ENCODE measurements around the gene MSX2.
"Not testable (repeated sequence)": the region's sequence is repeated elsewhere in the genome, so short reads cannot be mapped to it uniquely, and the experiment has no call there.

The MSX2 gene

DNA sequence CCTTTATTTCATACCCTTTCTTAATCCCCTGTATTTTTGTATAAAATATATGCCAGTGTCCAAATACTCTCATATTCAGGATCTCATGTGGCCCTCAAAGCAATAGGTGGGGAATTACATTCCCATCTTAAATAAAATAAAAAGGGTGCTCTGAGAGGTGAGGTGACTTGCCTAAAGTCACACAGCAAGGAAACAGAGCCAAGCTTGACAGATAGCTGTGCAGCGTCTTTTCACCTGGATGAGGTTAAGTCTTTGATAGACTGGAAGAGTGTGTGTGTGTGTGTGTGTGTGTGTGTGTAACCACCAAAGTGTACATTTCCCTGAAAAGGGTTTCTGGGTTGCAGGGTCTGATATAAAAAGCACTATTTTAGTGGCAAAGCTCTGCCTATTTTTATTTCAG lies 12.4 kb downstream of the MSX2 start:
- H3K27ac ChIP-seq (ENCODE audit: low read depth, low read length): no peak overlapping the region
- H3K4me3 ChIP-seq (ENCODE audit: low read depth in 1 of 2, low read length in 2 of 2): no peak overlapping the region
- no peak overlapping the region for H3K9ac ChIP-seq (ENCODE audit: low read length)
- H3K4me1 ChIP-seq (ENCODE audit: insufficient read depth, low read length): no peaks in the 10 kb centered on the region
- no peaks in the 10 kb centered on the region for H3K9me3 ChIP-seq (ENCODE audit: low read length)
- no peaks in the 10 kb centered on the region for H3K36me3 ChIP-seq (ENCODE audit: insufficient read depth, low read length)
- peaks cover 45 to 54% of the 10 kb centered on the region in 2 donors for H3K27me3 ChIP-seq (ENCODE audit: control insufficient read depth in 1 of 2, insufficient read depth in 2 of 2, low read length in 2 of 2)

DNA sequence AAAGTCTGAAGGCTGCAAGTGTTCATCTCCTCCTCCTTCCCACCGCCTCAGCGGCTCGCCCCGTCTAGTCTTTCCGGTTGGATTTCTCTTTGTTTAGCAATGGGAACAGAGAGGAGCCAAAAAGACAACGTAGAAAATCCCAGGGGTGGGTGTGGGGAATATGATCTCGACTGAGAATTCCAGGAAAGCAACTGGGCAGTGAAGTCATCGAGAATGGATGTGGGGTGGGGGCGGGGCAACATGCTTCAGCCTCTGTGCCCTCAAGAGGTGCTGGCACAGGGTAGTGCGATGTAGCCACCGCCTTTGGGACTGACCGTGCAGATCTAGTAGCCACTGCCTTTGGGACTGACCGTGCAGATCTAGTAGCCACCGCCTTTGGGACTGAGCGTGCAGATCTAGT lies 12.9 kb downstream of the MSX2 start:
- peaks cover 42 to 49% of the 10 kb centered on the region in 2 donors for H3K27me3 ChIP-seq (ENCODE audit: control insufficient read depth in 1 of 2, insufficient read depth in 2 of 2, low read length in 2 of 2)
- H3K27ac ChIP-seq (ENCODE audit: low read depth, low read length): no peak overlapping the region
- H3K9me3 ChIP-seq (ENCODE audit: low read length): no peaks in the 10 kb centered on the region
- H3K9ac ChIP-seq (ENCODE audit: low read length): no peak overlapping the region
- no peaks in the 10 kb centered on the region for H3K4me1 ChIP-seq (ENCODE audit: insufficient read depth, low read length)
- no peaks in the 10 kb centered on the region for H3K36me3 ChIP-seq (ENCODE audit: insufficient read depth, low read length)
- no peak overlapping the region for H3K4me3 ChIP-seq (ENCODE audit: low read depth in 1 of 2, low read length in 2 of 2)

DNA sequence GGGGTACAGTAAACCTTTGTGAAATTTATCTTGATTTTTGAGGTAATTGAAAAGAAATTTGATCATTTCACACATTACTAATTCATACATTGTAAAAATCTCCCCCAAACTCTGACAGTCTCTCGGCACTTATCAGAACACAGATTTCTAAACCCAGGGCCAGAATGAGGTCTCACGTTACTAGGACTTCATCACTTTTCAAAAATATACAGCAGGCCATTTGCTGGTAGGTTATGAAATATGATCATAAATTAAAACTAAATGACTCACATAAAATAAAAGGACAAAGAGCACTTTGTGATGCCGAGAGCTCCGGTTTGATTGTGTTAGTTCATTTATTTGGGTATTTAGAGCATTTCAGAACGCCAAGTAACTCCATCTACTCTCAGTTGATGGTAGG lies 17.0 kb downstream of the MSX2 start:
- no peak overlapping the region for H3K9ac ChIP-seq (ENCODE audit: low read length)
- H3K27ac ChIP-seq (ENCODE audit: low read depth, low read length): no peak overlapping the region
- H3K4me1 ChIP-seq (ENCODE audit: insufficient read depth, low read length): no peaks in the 10 kb centered on the region
- peaks cover 8 to 16% of the 10 kb centered on the region in 2 donors for H3K27me3 ChIP-seq (ENCODE audit: control insufficient read depth in 1 of 2, insufficient read depth in 2 of 2, low read length in 2 of 2)
- no peaks in the 10 kb centered on the region for H3K36me3 ChIP-seq (ENCODE audit: insufficient read depth, low read length)
- no peak overlapping the region for H3K4me3 ChIP-seq (ENCODE audit: low read depth in 1 of 2, low read length in 2 of 2)
- no peaks in the 10 kb centered on the region for H3K9me3 ChIP-seq (ENCODE audit: low read length)

DNA sequence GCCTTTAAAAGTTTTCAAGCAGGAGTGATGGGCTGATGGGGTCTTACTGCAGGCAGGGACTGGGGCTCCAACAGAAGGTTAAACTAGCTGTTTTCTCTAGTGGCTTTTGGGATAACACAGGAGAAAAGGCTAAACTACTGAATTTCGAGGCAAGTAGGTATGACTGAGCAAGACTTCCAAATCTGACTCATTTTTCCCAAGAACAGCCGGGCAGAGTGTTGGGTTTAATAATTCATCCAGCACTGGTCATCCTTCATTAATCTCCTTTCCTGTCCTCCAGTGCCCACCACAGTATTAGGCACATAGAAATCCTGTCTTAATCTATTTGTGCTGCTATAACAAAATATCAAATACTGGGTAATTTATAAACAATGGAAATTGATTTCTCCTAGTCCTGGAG lies 20.5 kb downstream of the MSX2 start:
- Histone ChIP-seq H3K27me3 (ENCODE audit: control insufficient read depth in 1 of 2, insufficient read depth in 2 of 2, low read length in 2 of 2) (peaks cover 10 to 15% of the 10 kb centered on the region in 2 donors), H3K27ac (ENCODE audit: low read depth, low read length) (no peak overlapping the region), H3K4me1 (ENCODE audit: insufficient read depth, low read length) (no peaks in the 10 kb centered on the region), H3K36me3 (ENCODE audit: insufficient read depth, low read length) (no peaks in the 10 kb centered on the region), H3K9ac (ENCODE audit: low read length) (no peak overlapping the region), H3K9me3 (ENCODE audit: low read length) (no peaks in the 10 kb centered on the region), H3K4me3 (ENCODE audit: low read depth in 1 of 2, low read length in 2 of 2) (no peak overlapping the region)

DNA sequence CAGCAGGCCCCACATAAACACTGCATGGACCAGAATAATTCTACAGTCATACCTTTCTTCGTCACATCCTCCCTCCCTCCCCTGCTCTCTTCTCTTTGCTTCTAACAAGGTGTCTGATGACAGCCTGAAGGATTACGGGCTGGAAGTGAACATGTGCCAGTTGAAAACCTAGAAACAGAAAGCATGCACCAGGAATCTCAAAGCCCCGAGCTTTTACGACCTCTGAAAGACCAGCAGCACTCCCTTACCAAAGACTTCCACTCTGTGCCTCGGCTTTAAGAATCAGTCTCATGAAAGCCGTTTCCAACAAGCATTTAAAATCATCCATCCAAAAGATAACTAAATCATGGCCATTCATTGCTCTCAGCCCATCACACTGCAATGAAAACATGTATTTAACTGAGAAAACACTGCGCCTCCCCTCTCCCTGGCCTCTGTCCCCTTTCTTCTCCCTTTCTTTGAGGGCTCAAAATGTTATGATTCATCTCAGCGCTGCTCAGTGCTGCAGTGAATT lies 21.3 kb downstream of the MSX2 start:
- H3K36me3 ChIP-seq (ENCODE audit: insufficient read depth, low read length): no peaks in the 10 kb centered on the region
- no peak overlapping the region for H3K27ac ChIP-seq (ENCODE audit: low read depth, low read length)
- H3K4me1 ChIP-seq (ENCODE audit: insufficient read depth, low read length): no peaks in the 10 kb centered on the region
- H3K27me3 ChIP-seq (ENCODE audit: control insufficient read depth in 1 of 2, insufficient read depth in 2 of 2, low read length in 2 of 2): peaks cover 15 to 16% of the 10 kb centered on the region in 2 donors
- no peak overlapping the region for H3K9ac ChIP-seq (ENCODE audit: low read length)
- no peak overlapping the region for H3K4me3 ChIP-seq (ENCODE audit: low read depth in 1 of 2, low read length in 2 of 2)
- H3K9me3 ChIP-seq (ENCODE audit: low read length): no peaks in the 10 kb centered on the region

DNA sequence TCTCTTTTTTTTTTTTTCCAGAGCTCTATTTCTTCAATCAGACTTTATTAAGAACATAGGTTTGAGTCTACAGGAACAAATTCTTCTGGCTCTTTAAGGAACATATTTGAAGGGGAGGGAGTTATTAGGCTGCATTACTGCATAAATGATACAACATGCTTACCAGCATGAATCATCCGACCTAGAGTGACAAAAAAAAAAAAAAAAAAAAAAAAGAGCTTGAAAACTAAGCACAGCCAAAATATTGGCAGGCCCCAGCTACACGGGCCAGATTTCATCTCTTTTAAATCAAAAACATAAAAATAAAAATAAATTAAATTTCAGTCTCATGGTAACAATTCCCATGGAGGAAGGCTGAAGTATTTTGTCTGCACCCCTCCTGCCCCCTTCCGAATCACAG lies 26.3 kb downstream of the MSX2 start:
- Histone ChIP-seq H3K36me3 (ENCODE audit: insufficient read depth, low read length) (no peaks in the 10 kb centered on the region), H3K9me3 (ENCODE audit: low read length) (no peaks in the 10 kb centered on the region), H3K9ac (ENCODE audit: low read length) (no peak overlapping the region), H3K27ac (ENCODE audit: low read depth, low read length) (no peak overlapping the region), H3K4me1 (ENCODE audit: insufficient read depth, low read length) (no peaks in the 10 kb centered on the region), H3K27me3 (ENCODE audit: control insufficient read depth in 1 of 2, insufficient read depth in 2 of 2, low read length in 2 of 2) (peaks cover 16 to 24% of the 10 kb centered on the region in 2 donors), H3K4me3 (ENCODE audit: low read depth in 1 of 2, low read length in 2 of 2) (no peak overlapping the region)

DNA sequence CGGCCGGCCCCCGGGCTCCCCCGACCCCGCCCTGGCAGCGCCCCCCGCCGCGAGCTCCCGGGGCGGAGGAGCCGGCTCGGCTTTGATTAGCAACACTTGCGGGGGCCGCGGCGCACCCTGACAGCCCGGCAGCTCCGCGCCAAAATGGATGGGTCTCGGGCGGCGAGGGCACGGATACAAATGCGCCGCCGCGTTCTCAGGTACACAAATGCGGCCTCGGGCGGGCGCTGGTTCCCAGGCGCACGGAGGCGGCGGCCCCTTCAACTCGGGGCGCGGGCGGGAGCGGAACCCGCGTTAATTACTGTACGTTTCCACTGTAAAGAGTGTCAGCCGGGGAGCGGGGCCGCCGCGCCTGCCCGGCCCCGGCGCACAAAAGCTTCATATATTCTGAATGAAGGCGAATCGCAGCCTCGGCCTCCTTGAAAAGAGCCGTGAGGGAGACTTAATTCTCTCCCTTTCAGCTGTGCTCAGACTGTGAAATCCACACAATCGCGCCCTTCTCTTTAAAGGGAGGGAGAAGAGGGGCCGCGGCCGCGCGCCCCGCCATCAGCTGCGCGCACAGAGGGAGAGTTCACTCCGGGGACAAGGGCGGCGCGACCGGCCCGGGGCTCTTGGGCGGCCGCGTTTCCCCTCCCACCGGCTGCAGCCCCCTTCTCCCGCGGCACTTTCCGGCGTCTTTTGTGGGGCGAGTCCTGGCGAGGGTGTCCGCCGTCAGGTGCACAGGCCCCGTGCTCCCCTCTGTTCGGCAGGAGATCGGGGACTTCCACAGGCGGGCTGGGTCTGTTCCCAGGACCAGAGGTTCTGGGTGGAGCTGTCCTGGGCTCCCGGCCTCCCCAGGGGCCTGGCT lies 27.0 kb downstream of the MSX2 start:
- Histone ChIP-seq H3K36me3 (ENCODE audit: insufficient read depth, low read length) (no peaks in the 10 kb centered on the region), H3K9ac (ENCODE audit: low read length) (no peak overlapping the region), H3K9me3 (ENCODE audit: low read length) (no peaks in the 10 kb centered on the region), H3K27me3 (ENCODE audit: control insufficient read depth in 1 of 2, insufficient read depth in 2 of 2, low read length in 2 of 2) (peaks cover 16 to 24% of the 10 kb centered on the region in 2 donors), H3K4me3 (ENCODE audit: low read depth in 1 of 2, low read length in 2 of 2) (no peak overlapping the region), H3K27ac (ENCODE audit: low read depth, low read length) (no peak overlapping the region), H3K4me1 (ENCODE audit: insufficient read depth, low read length) (no peaks in the 10 kb centered on the region)

DNA sequence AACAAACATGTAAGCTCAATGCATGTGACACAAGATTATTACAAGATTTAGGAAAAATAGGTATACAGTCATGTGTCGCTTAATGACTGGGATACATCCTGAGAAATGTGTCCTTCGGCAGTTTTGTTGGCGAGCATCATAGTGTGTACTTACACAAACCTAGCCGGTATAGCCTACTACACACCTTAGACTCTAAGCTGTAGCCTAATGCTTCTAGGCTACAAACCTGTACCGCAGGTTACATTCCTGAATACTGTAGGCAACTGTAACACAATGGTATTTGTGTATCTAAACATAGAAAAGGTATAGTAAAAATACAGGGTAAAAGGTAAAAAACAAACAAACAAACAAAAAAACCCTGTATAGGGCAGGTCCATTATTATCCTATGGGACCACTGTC lies 27.7 kb downstream of the MSX2 start:
- no peak overlapping the region for H3K9ac ChIP-seq (ENCODE audit: low read length)
- no peaks in the 10 kb centered on the region for H3K9me3 ChIP-seq (ENCODE audit: low read length)
- H3K27ac ChIP-seq (ENCODE audit: low read depth, low read length): no peak overlapping the region
- H3K36me3 ChIP-seq (ENCODE audit: insufficient read depth, low read length): no peaks in the 10 kb centered on the region
- peaks cover 16 to 20% of the 10 kb centered on the region in 2 donors for H3K27me3 ChIP-seq (ENCODE audit: control insufficient read depth in 1 of 2, insufficient read depth in 2 of 2, low read length in 2 of 2)
- no peaks in the 10 kb centered on the region for H3K4me1 ChIP-seq (ENCODE audit: insufficient read depth, low read length)
- H3K4me3 ChIP-seq (ENCODE audit: low read depth in 1 of 2, low read length in 2 of 2): no peak overlapping the region

DNA sequence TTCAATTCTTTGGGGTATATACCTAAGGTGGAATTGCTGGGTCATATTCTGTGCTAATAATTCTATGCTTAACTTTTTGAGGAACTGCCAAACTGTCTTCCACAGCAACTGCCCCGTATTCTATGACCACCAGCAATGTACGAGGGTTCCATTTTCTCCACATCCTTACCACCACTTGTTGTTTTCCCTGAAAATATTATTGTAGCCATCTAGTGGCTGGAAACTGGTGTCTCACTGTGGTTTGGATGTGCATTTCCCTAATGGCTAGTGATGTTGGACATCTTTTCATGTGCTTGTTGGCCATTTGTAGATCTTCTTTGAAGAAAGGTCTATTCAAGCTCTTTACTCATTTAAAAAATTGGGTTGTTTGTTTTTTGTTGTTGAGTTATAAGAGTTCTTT lies 30.7 kb downstream of the MSX2 start:
- no peaks in the 10 kb centered on the region for H3K36me3 ChIP-seq (ENCODE audit: insufficient read depth, low read length)
- no peaks in the 10 kb centered on the region for H3K9me3 ChIP-seq (ENCODE audit: low read length)
- H3K4me3 ChIP-seq (ENCODE audit: low read depth in 1 of 2, low read length in 2 of 2): no peak overlapping the region
- H3K27ac ChIP-seq (ENCODE audit: low read depth, low read length): no peak overlapping the region
- H3K27me3 ChIP-seq (ENCODE audit: control insufficient read depth in 1 of 2, insufficient read depth in 2 of 2, low read length in 2 of 2): peaks cover 4 to 17% of the 10 kb centered on the region in 2 donors
- H3K4me1 ChIP-seq (ENCODE audit: insufficient read depth, low read length): no peaks in the 10 kb centered on the region
- H3K9ac ChIP-seq (ENCODE audit: low read length): no peak overlapping the region

DNA sequence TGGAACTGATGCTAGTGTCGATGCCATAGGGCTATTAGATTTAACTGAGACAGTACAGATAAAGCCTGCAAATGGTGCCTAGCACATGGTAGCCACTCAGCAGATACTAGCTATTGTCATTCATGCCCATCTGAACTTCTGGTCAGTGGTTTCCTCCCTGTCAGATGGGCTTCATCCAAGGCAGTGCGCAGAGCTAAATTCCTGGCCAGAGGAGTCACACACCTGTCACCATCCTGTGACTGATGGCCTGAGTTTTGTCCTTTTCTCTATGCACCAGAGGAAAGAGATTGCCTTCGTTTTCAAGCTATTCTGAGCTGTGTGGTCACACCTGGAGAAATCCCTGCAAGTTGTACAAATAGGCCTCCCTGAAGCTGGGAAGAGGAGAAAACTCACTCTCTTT lies 34.7 kb downstream of the MSX2 start:
- no peaks in the 10 kb centered on the region for H3K4me1 ChIP-seq (ENCODE audit: insufficient read depth, low read length)
- no peak overlapping the region for H3K9ac ChIP-seq (ENCODE audit: low read length)
- no peaks in the 10 kb centered on the region for H3K9me3 ChIP-seq (ENCODE audit: low read length)

DNA sequence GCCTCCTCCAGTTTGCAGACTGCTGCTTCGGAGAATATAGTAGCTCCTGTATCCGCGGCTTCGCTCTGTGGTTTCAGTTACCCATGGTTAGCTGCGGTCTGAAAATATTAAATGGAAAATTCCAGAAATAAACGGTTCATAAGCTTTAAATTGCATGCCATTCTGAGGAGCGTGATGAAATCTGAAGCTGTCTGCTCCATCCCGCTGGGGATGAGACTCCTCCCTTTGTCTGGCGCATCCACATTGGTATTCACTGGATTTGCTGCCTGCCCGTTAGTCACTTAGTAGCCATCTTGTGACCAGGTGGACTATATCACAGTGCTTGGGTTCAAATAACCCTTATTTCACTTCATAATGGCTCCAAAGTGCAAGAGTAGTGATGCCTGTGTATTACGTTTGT lies 36.3 kb downstream of the MSX2 start:
- H3K27me3 ChIP-seq (ENCODE audit: control insufficient read depth in 1 of 2, insufficient read depth in 2 of 2, low read length in 2 of 2): no peaks in the 10 kb centered on the region
- H3K9me3 ChIP-seq (ENCODE audit: low read length): no peaks in the 10 kb centered on the region
- no peaks in the 10 kb centered on the region for H3K4me1 ChIP-seq (ENCODE audit: insufficient read depth, low read length)
- H3K9ac ChIP-seq (ENCODE audit: low read length): no peak overlapping the region
- H3K4me3 ChIP-seq (ENCODE audit: low read depth in 1 of 2, low read length in 2 of 2): no peak overlapping the region
- H3K27ac ChIP-seq (ENCODE audit: low read depth, low read length): no peak overlapping the region
- no peaks in the 10 kb centered on the region for H3K36me3 ChIP-seq (ENCODE audit: insufficient read depth, low read length)

More for the DNA sequence above, 34.7 kb downstream of the MSX2 start:
- no peaks in the 10 kb centered on the region for H3K27me3 ChIP-seq (ENCODE audit: control insufficient read depth in 1 of 2, insufficient read depth in 2 of 2, low read length in 2 of 2)
- no peak overlapping the region for H3K4me3 ChIP-seq (ENCODE audit: low read depth in 1 of 2, low read length in 2 of 2)
- no peaks in the 10 kb centered on the region for H3K36me3 ChIP-seq (ENCODE audit: insufficient read depth, low read length)
- H3K27ac ChIP-seq (ENCODE audit: low read depth, low read length): no peak overlapping the region

DNA sequence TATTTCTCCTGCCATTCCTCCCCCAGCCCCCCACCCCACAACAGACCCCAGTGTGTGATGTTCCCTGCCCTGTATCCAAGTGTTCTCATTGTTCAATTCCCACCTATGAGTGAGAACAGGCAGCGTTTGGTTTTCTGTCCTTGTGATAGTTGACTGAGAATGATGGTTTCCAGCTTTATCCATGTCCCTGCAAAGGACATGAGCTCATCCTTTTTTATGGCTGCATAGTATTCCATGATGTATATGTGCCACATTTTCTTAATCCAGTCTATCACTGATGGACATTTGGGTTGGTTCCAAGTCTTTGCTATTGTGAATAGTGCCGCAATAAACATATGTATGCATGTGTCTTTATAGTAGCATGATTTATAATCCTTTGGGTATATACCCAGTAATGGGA lies 37.0 kb downstream of the MSX2 start:
- H3K27ac ChIP-seq (ENCODE audit: low read depth, low read length); H3K36me3 ChIP-seq (ENCODE audit: insufficient read depth, low read length); H3K9ac ChIP-seq (ENCODE audit: low read length); H3K4me3 ChIP-seq (ENCODE audit: low read depth in 1 of 2, low read length in 2 of 2); H3K4me1 ChIP-seq (ENCODE audit: insufficient read depth, low read length); H3K9me3 ChIP-seq (ENCODE audit: low read length); H3K27me3 ChIP-seq (ENCODE audit: control insufficient read depth in 1 of 2, insufficient read depth in 2 of 2, low read length in 2 of 2): not testable (repeated sequence)
